OCI-M2 (cell line): Measurements from ENCODE around the gene PPM1H.

Source experiments
- DNase-seq: peaks from one replicate; lab custom pipeline; 2025; ENCODE audit not compliant: unreplicated experiment; lab: John Stamatoyannopoulos, UW

Gene PPM1H

GRCh38 chr12:62657363-62657632, 277.7 kb downstream of the PPM1H start:
- no peak for DNase-seq

GRCh38 chr12:62656591-62657362, 278.2 kb downstream of the PPM1H start:
- DNase-seq: no peak

GRCh38 chr12:62655666-62656151, 279.2 kb downstream of the PPM1H start:
- no peak for DNase-seq

- no peak for DNase-seq
Measured at GRCh38 chr12:62654326-62655241, 280.4 kb downstream of the PPM1H start.

GRCh38 chr12:62653740-62654139, 281.2 kb downstream of the PPM1H start:
- DNase-seq: no peak

GRCh38 chr12:62653304-62653703, 281.6 kb downstream of the PPM1H start:
- no peak for DNase-seq

GRCh38 chr12:62651138-62651537, 283.8 kb downstream of the PPM1H start:
- DNase-seq: no peak

GRCh38 chr12:62649412-62650138, 285.4 kb downstream of the PPM1H start:
- no peak for DNase-seq

- no peak for DNase-seq
Measured at GRCh38 chr12:62647586-62647985, 287.4 kb downstream of the PPM1H start.

GRCh38 chr12:62646566-62646965, 288.4 kb downstream of the PPM1H start:
- DNase-seq: no peak

- no peak for DNase-seq
Measured at GRCh38 chr12:62643486-62643885, 291.5 kb downstream of the PPM1H start.

- no peak for DNase-seq
Measured at GRCh38 chr12:62642486-62642885, 292.5 kb downstream of the PPM1H start.

- no peak for DNase-seq
Measured at GRCh38 chr12:62640910-62641448, 294.0 kb downstream of the PPM1H start.

- DNase-seq: no peak
Measured at GRCh38 chr12:62637679-62638078, 297.3 kb downstream of the PPM1H start.

GRCh38 chr12:62635649-62636048, 299.3 kb downstream of the PPM1H start:
- DNase-seq: no peak

- no peak for DNase-seq
Measured at GRCh38 chr12:62632411-62632918, 302.5 kb downstream of the PPM1H start.

- no peak for DNase-seq
Measured at GRCh38 chr12:62631471-62632410, 303.2 kb downstream of the PPM1H start.

- DNase-seq: no peak
Measured at GRCh38 chr12:62629971-62630739, 304.8 kb downstream of the PPM1H start.

GRCh38 chr12:62629413-62629812, 305.5 kb downstream of the PPM1H start:
- DNase-seq: no peak
